SH-SY5Y (cell line): ENCODE data around the gene MRM2.

ENCODE experiments used
- GATA2 ChIP-seq: IDR thresholded peaks from 2 replicates; pipeline ENCODE4 v1.6.1; 2011; ENCODE audit warnings: mild to moderate bottlenecking, low read depth, low read length
- GATA3 ChIP-seq: IDR thresholded peaks from 2 replicates; pipeline ENCODE4 v1.6.1; 2011; ENCODE audit warnings: low read depth, mild to moderate bottlenecking, low read length, moderate library complexity

The MRM2 gene

GRCh38 chr7:2225830-2226229 lies 16.2 kb downstream of the MRM2 start:
- TF ChIP-seq GATA2: no peak
- TF ChIP-seq GATA3: no peak

- no peak for TF ChIP-seq GATA3
- no peak for TF ChIP-seq GATA2
Measured at GRCh38 chr7:2225336-2225735, 16.7 kb downstream of the MRM2 start.

GRCh38 chr7:2224934-2225333 lies 17.1 kb downstream of the MRM2 start:
- TF ChIP-seq GATA3 (no peak), GATA2 (no peak)

- no peak for TF ChIP-seq GATA3
- no peak for TF ChIP-seq GATA2
Measured at GRCh38 chr7:2224491-2224928, 17.5 kb downstream of the MRM2 start.

- no peak for TF ChIP-seq GATA3
- TF ChIP-seq GATA2: no peak
Measured at GRCh38 chr7:2223321-2223720, 18.7 kb downstream of the MRM2 start.

- TF ChIP-seq GATA3 (no peak), GATA2 (no peak)
Measured at GRCh38 chr7:2222516-2222915, 19.5 kb downstream of the MRM2 start.

- TF ChIP-seq GATA2 (no peak), GATA3 (no peak)
Measured at GRCh38 chr7:2220954-2221353, 21.1 kb downstream of the MRM2 start.

GRCh38 chr7:2220506-2220905 lies 21.5 kb downstream of the MRM2 start:
- TF ChIP-seq GATA3: no peak
- no peak for TF ChIP-seq GATA2

- no peak for TF ChIP-seq GATA2
- no peak for TF ChIP-seq GATA3
Measured at GRCh38 chr7:2220030-2220429, 22.0 kb downstream of the MRM2 start.

- no peak for TF ChIP-seq GATA2
- no peak for TF ChIP-seq GATA3
Measured at GRCh38 chr7:2219606-2220005, 22.4 kb downstream of the MRM2 start.

GRCh38 chr7:2219136-2219535 lies 22.9 kb downstream of the MRM2 start:
- no peak for TF ChIP-seq GATA2
- TF ChIP-seq GATA3: no peak

GRCh38 chr7:2218444-2218785 lies 23.6 kb downstream of the MRM2 start:
- no peak for TF ChIP-seq GATA3
- no peak for TF ChIP-seq GATA2

GRCh38 chr7:2217716-2218443 lies 24.1 kb downstream of the MRM2 start:
- TF ChIP-seq GATA3: no peak
- TF ChIP-seq GATA2: no peak

GRCh38 chr7:2217206-2217605 lies 24.8 kb downstream of the MRM2 start:
- TF ChIP-seq GATA2 (no peak), GATA3 (no peak)

- TF ChIP-seq GATA3 (no peak), GATA2 (no peak)
Measured at GRCh38 chr7:2215851-2216250, 26.2 kb downstream of the MRM2 start.

GRCh38 chr7:2214636-2215035 lies 27.4 kb downstream of the MRM2 start:
- TF ChIP-seq GATA3 (no peak), GATA2 (no peak)
